NCI-H1048 (cell line): ENCODE measurements around the gene PPIA.

Experiments
- DNase-seq: peaks from one replicate; lab custom pipeline; 2025; lab: John Stamatoyannopoulos, UW

PPIA gene

DNA sequence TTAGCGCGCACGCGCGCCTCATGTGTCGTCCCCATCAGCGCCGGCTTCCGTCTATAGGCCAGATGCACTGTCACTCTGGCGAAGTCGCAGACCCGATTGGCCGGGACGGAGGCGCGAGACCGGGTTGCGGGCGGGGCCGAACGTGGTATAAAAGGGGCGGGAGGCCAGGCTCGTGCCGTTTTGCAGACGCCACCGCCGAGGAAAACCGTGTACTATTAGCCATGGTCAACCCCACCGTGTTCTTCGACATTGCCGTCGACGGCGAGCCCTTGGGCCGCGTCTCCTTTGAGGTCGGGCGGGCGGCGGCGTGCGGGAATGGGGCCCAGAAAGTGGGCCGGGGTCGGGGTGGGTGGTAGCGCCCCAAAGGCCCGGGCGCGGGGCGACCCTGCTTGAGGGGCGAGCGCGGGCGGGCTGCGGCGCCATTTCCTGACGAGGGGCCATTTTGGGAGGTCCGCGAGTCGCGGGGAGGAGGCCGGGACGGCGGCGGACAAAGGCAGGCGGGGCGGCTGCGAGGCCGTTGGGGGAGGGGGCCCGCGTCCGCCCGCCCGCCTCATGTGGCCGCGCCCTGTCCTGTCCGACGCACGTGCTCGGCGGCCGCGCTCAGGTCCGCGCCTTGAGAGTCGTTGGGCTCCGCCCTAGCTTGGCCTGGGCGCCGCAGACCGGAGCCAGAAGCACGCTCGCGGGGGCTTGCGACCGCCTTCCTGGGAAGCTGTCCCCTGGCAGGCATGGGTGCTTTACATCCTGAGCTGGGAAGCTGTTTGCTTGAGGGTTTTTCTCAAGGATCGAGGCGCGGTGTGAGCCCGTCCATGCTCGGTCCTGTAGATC, at the start of gene PPIA:
TSS of gene PPIA (plus strand) at position 178 of the 825 bp plus-strand sequence. CDS start at position 222, 44 bp downstream.
- DNase-seq = peak; percentile 96

DNA sequence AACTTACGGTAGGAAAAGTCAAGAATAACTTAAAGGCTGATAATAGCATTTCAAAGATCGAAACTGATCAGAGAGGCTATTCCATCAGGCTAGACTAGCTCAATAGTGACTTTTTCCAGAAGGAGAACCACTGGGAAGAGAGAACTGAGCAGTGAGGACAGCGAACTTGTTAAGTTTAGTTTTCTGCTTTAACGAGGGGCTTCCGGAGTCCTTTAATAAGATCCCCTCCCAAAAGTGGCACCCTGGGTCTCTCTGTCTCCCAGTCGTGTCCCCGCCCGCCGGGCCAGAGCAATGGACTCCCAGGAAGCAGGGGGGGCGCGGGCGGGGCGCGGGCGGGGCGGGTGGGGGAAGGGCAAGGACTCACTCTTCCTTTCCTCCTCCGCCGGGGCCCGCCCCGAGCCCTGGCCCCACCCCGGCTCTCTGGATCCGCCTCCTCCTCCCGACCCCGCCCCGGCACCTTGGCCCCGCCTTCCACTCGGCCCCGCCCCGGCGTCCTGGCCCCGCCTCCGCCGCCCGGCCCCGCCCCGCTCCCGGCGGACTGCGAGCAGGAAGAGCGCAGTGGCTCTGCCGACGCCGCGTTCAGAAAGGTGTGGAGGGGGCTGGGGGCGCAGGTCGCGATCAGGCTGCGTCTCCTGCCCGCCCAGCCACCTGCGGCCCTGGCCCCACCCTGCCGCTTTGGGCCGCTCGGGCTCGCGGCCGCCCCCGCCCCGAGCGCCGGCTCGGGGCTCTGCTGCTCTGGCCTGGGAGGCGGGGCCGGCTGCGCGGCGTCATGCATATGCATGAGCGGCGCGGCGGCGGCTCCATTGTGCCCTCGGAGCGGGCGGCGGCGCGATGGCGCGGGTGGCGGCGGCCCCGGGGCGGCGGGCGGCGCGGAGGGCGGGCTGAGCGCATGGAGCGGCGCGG, 48.2 kb upstream of the PPIA start, which contains the start of gene ZMIZ2:
TSS of gene ZMIZ2 (plus strand) at position 803 of the 903 bp plus-strand sequence. CDS start 7,403 bp downstream, outside the sequence.
- DNase-seq = peak; percentile 44

DNA sequence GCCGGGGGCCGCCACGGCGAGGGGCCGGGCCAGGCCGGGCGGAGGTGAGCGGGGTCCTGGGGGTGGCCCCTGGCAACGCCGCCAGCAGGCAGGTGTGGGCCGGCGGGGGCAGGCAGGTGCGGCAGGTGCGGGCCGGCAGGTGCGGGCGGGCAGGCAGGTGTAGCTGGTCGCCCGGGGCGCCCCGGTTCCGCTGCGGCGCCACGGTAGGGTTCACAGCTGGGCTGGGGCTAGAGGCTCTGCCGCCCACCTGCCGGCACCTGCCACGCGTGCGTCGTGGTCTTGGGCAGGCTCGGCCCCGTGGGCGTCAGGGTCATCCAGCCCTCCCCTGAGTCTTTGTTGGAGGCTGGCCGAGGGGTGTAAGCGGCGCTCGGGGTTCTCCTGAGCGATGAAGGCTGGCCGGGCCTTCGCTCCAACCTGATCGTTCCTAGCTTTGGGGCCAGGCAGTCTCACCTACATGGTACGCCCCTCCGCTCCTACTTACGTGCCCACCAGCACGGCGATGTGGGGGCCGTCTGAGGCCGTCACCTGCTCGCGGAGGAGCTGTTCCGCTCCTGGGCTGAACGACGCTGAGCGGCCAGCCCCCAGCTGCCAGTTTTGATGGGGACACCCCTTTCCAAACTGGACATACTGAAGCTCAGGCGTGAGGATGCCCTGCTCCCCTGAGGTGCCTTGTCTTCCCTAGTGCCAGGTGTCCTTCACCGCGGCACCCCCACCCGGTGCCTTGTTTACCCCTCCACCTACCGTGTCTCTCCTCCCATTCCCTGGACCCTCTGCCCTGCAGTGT, 47.3 kb upstream of the PPIA start:
- no peak for DNase-seq

DNA sequence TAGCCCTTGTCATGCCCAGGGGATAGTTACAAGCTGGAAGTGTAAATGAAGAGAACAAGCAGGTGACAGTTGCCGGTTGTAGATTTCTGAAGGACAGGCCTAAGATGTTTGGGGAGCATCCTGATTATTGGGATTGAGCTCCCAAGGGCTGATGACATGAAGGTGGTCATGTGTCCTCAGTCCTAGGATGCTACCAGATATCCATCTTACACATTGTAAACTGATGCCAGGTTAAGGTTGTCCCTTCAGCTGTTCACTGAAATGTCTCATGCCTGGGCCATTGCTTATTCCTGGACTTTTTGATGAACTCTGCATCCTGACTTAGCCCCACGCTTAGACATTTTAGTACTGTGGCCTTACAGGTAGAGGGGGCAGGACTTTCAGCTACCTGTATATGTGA, 46.5 kb upstream of the PPIA start:
- DNase-seq = no peak

DNA sequence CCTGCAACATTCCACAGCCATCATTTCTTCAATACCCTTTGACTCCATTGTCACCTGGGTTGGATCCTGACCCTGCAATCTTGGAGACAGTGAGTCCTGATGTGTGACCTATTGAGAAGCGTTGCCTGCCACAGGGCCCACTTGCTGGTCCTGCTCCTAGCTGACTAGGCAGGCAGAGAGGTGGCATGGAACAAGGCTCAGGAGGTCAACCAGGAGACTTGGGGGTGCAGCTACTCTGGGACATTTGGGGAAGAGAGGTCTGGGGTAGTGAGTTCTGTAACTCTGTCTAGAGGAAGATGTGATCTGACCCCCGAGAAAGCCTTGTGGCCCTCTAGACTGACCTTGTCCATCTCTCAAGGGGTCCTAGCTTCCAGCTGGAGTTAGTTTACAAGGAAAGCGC, 46.1 kb upstream of the PPIA start:
- no peak for DNase-seq

DNA sequence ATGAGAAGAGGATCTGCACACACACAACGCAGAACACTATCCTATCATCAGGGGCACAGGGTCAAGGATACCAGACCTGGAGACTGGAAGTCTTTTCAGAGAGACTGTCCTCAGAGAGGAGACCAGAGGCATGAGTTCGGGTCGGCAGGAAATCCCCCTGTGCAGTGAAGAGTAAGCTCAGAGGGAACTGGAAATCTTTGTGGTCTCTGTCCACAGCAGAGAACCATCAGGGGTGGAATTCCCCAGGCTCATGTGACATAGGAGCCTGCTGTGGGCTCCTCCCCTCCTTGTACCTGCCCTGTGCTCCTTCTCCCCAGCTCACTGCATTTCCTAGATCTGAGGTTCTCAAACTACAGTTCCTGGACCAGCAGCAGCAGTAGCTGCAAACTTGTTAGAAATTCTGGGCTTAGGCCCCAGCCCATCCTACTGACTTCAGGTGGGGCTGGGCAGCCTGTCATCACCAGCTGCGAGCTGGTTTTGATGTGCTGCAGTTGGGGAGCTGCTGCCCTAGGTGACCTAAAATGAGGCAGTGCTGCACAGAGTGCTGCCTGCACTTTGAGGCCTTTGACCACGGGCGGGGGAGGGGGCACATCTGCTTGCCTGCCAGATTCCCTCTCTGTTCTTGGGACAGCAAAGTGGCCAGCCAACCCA, 45.4 kb upstream of the PPIA start:
- DNase-seq = no peak

DNA sequence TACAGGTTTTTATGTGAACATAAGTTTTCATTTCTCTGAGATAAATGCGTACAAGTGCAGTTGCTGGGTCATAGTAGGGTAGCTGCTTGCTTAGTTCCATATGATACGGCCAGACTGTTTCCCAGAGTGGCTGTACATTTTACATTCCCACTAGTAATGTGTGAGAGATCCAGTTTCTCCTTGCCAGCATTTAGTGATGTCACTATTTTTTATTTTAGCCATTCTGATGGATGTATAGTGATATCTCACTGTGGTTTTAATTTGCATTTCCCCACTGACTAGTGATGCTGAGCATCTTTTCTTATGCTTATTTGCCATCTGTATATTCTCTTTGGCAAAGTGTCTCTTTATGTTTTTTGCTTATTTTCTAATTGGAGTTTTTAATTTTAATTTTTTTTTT, 43.7 kb upstream of the PPIA start:
- no peak for DNase-seq

DNA sequence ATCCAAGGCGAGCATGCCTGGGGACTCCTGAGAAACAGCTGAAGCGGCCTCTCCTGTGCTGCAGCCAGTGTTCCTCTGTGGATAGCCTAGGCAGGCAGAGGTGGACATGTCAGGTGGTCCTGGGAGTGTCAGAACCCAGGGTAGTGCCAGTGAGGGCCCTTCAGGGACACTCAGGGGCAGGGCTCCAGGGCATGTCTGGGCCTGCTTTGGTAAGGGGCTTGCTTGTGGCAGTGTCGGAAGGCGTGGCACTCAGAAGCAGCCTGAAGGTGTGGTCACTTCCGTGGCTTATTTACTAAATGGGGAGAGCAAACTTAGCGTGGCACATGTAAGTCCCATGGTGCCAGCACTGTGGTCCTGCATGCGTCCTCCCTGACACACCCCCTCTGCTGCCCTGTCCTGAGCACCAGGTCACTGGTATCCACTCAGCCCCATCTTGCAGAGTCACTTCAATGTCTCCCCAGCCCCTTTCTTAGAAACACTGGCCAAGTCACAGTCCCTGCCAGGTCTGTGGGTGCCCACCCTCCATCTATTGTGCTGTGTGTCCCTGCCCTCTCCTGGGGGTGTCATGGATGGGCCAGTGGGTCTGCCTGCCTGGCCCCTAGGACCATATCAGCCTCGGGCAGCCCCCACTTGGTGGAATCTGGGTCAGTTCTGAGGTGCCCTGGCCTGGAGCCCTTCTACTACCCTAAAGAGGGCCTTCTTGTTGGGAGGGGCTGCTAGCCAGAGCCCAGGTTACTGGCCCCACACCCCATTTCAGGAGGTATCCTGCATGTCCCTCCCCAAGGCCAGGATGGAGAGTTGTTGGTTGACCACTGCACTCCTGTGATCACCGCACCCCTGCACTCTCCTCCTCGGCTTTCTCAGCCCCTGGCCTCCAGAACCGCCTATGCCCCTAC, 41.4 kb upstream of the PPIA start:
- DNase-seq = no peak

DNA sequence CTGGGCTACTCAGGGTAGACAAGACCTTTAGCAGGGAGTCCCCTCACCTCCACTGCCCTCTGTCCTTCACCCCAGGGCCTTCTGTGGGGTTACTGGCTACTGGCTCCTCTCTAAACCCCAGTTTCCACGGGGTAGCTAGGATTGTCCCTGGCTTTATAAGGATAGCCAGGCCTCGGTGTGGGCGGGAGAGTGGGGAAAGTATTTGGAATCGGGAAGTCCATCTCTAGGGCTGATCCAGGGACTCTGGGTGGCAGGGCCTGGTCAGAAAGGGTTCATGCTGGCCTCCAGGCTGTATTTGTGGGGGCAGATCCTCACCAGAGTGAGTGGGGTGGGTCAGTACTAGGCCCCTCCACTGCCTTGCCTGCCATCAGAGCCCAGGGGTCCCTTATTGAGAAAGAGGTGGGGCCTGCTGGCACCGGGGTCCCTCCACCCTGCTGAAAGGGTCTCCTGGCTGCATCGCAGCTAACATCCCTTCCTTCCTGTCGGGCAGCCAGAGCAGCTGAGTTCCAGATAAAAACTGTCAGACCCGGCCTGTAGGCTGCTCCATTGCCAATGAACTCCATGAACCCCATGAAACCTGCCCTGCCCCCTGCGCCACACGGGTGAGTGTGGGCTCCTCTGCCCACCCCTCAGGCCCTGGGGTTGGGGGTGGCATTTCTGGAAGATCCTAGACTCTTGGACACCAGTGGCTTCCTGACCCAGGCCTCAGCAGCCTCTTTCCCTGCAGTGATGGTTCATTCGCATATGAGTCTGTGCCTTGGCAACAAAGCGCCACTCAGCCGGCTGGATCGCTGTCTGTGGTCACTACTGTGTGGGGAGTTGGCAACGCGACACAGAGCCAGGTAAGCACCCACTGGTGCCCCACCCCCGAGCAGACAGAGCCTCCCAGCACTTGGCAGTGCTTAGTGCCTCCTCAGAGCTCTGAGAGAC, 40.5 kb upstream of the PPIA start:
- no peak for DNase-seq

DNA sequence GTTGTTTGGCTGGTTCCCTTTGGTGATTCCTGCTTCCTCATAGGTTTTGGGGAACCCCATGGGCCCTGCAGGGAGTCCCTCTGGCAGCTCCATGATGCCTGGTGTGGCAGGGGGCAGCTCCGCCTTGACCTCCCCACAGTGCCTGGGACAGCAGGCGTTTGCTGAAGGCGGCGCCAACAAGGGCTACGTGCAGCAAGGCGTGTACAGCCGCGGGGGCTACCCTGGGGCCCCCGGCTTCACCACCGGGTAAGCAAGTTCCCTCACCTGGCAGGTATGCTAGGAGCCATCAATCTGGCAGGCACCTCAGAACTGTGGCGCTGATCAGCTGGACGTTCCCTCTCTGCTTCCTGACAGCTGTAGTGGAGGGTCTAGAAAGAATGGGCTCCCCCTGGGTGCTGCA, 39.6 kb upstream of the PPIA start:
- DNase-seq = no peak

DNA sequence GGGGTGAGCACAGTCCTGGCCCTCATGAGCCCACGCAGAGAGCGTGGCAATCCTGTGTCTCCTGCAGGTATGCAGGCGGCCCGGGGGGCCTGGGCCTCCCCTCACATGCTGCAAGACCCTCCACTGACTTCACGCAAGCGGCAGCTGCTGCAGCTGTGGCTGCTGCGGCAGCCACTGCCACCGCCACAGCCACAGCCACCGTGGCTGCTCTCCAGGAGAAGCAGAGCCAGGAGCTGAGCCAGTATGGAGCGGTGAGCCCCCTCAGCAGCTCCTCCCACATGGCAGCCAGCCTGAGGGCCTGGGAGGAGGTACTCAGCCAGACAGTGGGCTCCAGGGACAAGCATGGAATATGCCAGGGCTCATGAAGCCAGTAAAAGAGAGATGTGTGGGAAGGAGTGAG, 39.2 kb upstream of the PPIA start:
- DNase-seq = no peak

DNA sequence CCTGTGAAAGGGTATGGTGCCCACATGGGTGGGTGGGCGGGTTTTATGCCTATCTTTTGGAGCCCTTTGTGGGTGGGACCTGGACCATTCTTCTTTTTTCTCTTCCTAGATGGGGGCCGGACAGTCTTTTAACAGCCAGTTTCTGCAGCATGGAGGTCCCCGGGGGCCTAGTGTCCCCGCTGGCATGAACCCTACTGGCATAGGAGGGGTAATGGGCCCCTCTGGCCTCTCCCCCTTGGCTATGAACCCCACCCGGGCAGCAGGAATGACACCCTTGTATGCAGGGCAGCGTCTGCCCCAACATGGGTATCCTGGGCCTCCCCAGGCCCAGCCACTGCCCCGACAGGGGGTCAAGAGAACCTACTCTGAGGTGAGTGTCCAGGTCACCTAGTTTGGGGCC, 38.7 kb upstream of the PPIA start:
- no peak for DNase-seq

DNA sequence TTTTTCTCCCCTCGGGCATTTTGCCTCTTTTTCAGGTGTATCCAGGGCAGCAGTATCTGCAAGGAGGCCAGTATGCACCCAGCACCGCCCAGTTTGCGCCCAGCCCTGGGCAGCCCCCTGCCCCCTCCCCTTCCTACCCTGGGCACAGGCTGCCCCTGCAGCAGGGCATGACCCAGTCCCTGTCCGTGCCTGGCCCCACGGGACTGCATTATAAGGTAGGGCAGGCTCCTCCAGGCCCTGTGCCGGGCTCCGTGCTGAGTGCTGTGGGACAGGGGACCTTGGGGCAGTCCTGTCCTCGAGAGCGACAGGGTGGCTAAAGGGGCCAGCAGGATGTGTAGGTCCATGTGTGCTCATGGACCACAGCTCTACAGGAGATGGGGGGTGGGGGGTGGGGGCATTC, 37.2 kb upstream of the PPIA start:
- no peak for DNase-seq

DNA sequence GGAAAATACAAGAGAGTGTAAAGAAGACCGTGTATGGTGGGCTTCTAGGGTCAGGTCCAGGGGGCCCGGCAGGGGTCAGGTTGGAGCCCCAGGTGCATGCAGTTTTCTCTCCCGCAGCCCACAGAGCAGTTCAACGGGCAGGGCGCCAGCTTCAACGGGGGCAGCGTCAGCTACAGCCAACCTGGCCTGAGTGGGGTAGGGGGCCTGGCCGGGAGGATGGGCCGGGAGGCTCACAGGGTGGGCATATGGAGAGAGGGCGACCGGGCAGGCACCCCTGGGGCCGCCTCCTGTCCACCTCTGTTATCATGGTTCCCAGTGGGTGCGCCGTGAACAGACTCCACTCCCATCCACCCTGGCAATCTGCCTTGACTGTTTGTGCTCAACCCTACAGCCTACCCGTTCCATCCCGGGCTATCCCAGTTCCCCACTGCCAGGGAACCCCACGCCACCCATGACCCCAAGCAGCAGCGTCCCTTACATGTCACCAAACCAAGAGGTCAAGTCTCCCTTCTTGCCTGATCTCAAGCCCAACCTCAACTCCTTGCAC, 36.4 kb upstream of the PPIA start:
- no peak for DNase-seq

DNA sequence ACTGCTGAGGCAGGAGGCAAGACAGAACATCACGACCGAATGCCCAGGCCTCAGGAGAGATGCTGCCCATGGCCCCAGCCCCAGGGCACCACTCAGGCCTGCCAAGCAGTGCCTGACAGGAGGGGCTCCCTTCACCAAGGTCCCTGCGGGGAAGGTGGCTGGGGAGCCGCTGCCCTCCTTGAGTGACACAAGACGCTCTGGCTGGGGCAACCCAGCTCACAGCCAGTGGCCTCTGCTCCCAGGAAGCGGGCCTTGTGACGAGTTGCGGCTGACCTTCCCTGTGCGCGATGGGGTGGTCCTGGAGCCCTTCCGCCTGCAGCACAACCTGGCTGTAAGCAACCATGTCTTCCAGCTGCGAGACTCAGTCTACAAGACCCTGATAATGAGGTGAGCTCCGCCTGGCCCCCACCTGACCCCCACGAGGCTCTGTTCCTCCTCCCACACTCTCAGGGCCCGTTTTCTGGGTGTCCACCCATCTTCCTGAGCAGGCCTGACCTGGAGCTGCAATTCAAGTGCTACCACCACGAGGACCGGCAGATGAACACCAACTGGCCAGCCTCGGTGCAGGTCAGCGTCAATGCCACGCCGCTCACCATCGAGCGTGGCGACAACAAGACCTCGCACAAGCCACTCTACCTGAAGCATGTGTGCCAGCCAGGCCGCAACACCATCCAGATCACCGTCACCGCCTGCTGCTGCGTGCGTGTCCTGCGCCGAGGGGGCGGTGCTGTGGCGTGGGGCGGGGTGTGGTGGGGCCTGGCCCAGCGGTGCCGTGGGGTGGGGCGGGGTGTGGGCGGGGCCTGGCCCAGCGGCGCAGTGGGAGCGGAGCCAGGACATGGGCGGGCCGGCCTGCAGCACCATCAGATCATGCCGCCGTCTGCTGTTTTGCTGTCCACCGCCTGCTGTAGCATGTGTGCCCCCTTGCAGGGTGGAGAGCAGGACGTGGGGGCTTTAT, 35.0 kb upstream of the PPIA start:
- DNase-seq = no peak

DNA sequence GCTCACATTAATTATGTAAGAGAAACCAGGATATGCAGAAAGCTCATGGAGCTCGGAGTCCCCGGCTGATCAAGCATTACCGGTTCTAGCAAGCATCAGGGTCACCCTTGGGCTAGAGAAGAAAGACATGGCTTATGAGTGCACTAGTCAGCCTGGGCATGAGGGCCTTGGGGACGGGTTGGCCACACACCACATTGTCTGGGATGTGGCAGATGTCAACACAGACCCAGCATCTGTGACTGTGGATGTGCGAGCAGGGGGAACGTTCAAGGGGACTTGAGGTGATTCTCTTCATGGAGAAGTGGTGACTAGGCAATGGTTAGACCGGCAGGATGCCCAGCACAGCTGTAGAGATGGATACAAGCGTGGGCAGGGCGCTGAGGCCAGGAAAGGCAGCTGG, 34.2 kb upstream of the PPIA start:
- DNase-seq = no peak

DNA sequence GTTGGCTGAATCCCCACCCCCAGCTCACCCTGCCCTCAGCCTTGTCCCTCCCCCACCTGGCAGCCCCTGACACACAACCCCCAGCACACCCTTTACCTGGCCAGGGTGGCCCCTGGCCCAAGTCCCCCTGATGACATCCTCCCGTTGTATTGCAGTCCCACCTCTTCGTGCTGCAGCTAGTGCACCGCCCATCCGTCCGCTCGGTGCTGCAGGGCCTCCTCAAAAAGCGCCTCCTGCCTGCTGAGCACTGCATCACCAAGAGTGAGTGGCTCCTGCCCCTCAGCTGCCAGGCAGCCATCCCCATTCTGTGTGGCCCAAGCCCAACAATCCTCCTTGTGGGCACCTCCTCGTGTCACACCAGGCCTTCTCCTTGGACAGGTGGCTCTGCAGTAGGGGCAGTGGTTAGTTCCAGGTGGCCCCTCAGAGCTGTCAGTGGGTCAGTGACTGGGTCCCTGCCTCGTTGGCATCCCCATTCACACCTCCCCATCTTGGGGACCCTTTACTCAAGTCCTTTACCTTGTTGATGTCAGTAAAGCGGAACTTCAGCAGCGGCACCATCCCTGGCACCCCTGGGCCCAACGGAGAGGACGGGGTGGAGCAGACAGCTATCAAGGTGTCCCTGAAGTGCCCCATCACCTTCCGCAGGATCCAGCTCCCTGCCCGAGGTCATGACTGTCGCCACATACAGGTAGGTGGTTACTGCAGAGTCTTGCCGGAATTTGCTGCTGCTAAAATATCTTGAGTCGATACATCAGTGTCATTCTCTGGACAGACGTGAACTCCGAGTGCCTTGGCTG, 33.6 kb upstream of the PPIA start:
- no peak for DNase-seq
